ENCODE measurements around the gene KLHL3.

The KLHL3 gene

DNA sequence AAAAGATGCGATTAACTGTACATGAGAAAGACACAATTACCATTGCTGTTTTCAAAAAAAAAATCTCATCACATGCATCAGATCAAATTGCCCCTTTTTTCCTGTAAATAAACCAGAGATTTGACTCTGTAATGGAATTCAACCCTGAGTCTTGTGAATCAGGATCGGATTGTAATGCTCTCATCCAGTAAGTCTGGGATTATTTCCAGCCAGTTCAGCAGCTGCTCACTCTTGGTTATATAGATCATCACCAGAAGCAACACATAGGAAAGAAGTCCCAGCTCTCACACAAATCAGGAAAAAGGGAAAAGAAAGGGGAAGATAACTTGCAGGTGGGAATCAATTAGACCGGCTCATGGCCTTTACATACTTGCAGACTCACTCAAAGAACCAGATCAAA lies 138.9 kb downstream of the KLHL3 start:
- no peak for TF ChIP-seq CTCF (IDR thresholded peaks at IDR 0.05; ENCODE audit: insufficient read depth, low read length, missing control alignments)
- no peak for DNase-seq (ENCODE audit: low read depth, low spot score)
- ChIA-PET POLR2A (no interaction called here), CTCF (interaction anchor here (1.3 kb wide), 1 partner anchor 277 kb away, joined by 3 read pairs; no protein-coding TSS in a partner anchor)
- no peak overlapping the region for H3K4me3 ChIP-seq (ENCODE audit: low read depth, low read length)

DNA sequence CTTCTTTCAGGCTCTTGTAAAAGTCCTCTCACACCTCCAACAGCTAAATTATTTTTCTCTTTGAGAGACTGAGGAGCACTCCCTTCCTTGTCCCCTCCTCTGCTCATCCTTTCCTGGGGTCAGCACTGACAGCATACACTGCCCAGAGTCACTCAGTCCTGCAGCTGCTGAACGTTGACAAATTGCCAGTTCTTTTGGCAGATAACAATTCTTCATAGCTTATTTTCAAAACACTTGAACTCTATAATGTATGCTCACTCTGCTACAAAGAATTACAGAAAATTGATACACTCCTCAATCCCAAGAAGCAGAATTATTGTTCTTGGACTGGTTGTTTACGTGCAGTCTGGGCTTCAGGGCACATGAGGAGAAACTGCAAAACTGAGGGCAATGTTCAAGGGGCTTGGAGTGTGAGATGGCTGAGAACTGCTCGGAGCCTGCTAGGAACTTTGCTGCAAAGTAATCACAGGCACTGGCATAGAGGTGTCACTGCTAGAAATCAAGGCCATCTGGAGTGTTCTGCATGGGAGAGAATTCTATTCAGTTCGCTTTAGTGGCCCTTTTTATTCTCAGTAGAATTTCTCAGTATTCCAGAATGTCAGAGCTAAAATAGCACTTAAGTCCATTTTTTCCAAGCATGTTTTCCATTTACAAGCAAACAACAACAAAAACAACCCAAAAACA lies 140.4 kb downstream of the KLHL3 start:
- ChIA-PET CTCF (interaction anchor here (0.8 kb wide), 1 partner anchor 12 kb away, joined by 3 read pairs; no protein-coding TSS in a partner anchor), POLR2A (no interaction called here)
- TF ChIP-seq CTCF (IDR thresholded peaks at IDR 0.05; ENCODE audit: insufficient read depth, low read length, missing control alignments), result no peak
- DNase-seq (ENCODE audit: low read depth, low spot score), result no peak
- no peak overlapping the region for H3K4me3 ChIP-seq (ENCODE audit: low read depth, low read length)

GRCh38 chr5:137594717-137595116 lies 141.2 kb downstream of the KLHL3 start:
- TF ChIP-seq CTCF (IDR thresholded peaks at IDR 0.05; ENCODE audit: insufficient read depth, low read length, missing control alignments), result no peak
- ChIA-PET CTCF (no interaction called here), POLR2A (no interaction called here)
- no peak overlapping the region for H3K4me3 ChIP-seq (ENCODE audit: low read depth, low read length)
- no peak for DNase-seq (ENCODE audit: low read depth, low spot score)

GRCh38 chr5:137592317-137592716 lies 143.6 kb downstream of the KLHL3 start:
- ChIA-PET POLR2A (no interaction called here), CTCF (interaction anchor here (1.0 kb wide), 1 partner anchor 150 kb away, joined by 3 read pairs; no protein-coding TSS in a partner anchor)
- no peak for DNase-seq (ENCODE audit: low read depth, low spot score)
- no peak for TF ChIP-seq CTCF (IDR thresholded peaks at IDR 0.05; ENCODE audit: insufficient read depth, low read length, missing control alignments)
- no peak overlapping the region for H3K4me3 ChIP-seq (ENCODE audit: low read depth, low read length)

DNA sequence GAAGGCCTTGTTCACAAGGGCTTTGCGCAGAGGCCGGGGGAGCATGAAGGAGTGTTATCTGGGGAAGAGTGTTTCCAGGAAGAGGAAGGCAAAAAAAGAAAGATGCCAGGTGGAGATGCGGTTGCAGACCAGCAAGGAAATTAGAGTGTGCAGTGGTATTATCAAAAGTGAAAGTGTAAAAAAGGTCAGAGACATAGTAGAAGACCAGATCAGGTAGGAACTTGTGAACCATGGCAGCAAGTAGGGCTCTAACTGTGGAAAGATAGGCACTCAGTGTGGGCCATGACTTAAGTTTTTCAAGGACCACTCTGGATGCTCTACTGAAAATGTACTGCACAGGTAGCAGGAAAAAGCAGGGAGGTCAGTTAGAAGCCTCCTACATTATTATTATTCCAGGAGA lies 146.7 kb downstream of the KLHL3 start:
- CTCF ChIA-PET, result no interaction called here
- DNase-seq (ENCODE audit: low read depth, low spot score), result no peak
- no peak overlapping the region for H3K4me3 ChIP-seq (ENCODE audit: low read depth, low read length)
- no peak for TF ChIP-seq CTCF (IDR thresholded peaks at IDR 0.05; ENCODE audit: insufficient read depth, low read length, missing control alignments)
- POLR2A ChIA-PET, result no interaction called here

- ChIA-PET POLR2A (no interaction called here), CTCF (interaction anchor here (1.1 kb wide), 1 partner anchor 8 kb away, joined by 3 read pairs; no protein-coding TSS in a partner anchor)
- no peak for DNase-seq (ENCODE audit: low read depth, low spot score)
- H3K4me3 ChIP-seq (ENCODE audit: low read depth, low read length), result no peak overlapping the region
- no peak for TF ChIP-seq CTCF (IDR thresholded peaks at IDR 0.05; ENCODE audit: insufficient read depth, low read length, missing control alignments)
These were observed 148.0 kb downstream of the KLHL3 start for GRCh38 chr5:137587919-137588318.
